ENCODE measurements around the gene TERF2IP. TPM values are rescaled to one million over a fixed set of nuclear protein-coding genes. Genes with fewer than 3 reads are reported as not detected.

The TERF2IP gene
- total RNA-seq, 1 donor from 2014 or later: 42.3 TPM

DNA sequence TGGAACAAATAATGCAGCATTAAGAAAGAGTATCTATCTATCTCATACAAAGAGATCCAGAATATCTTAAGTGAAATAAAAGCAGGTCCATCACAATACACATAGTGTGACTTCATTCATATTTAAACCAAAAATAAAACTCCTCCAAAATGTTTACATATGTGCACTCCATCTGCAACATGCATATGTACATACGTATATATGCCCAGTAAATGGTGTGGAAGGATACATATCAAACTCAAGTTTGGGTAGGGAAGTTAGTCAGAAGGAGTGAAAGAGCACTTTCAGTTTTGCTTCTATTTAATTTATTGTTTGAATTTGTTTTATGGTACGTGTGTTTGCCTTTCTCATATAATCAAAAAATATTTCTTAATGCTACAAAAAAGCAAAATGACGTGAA lies 12.5 kb upstream of the TERF2IP start:
- DNase-seq (ENCODE audit: low read depth in 2 of 2): no peak

DNA sequence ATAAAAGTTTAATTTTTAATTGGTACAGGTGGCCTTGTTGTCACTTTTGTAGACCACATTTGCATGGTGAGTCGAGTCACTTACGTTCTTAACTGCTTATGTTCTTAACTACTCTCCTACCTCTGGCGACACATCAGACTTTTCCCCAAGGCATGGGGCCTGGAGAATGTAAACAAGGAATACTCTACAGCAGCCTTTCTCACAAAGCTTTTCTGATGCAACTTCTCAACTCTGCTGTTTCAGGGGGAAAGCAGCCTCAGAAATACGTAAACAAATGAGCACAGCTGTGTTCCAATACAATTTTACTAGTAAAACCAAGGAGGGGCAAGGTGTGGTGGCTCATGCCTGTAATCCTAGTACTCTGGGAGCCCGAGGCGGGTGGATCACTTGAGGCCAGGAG lies 7.0 kb upstream of the TERF2IP start:
- no peak for DNase-seq (ENCODE audit: low read depth in 2 of 2)

DNA sequence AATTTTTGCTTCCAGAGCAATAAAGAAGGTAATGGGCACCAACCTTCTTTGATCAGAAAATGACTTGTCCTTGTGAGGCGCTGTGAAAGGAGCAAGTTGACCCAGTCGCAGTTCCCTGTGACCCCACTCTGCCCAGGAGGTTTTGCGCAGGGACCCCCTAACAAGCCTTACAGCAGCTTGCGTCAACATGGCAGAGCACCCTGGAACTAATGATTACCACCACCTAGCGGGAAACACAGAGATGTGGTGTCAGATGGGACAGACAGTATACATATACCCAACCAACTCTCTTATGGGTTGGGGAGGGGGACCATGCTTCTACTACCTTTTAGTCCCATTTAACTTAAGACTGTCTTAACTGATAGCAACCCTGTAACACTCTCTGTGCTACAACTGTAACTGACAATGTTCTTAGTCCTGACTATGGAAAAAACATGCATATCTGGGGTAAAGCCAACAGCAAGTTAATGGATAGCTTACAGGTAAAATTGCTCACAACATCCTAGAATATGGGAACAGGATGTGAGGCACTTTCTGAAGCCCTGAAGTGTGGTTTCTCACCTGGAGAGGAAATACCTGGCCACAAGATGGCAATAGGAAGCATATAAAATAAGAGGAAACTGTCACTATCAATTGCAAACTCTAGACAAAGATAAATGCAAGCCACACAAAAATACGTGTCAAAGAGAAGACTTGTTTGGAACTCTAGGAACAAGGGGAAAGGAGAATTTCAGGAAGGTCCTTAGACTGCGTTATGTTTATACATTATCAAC lies 3.1 kb upstream of the TERF2IP start:
- DNase-seq (ENCODE audit: low read depth in 2 of 2): no peak

DNA sequence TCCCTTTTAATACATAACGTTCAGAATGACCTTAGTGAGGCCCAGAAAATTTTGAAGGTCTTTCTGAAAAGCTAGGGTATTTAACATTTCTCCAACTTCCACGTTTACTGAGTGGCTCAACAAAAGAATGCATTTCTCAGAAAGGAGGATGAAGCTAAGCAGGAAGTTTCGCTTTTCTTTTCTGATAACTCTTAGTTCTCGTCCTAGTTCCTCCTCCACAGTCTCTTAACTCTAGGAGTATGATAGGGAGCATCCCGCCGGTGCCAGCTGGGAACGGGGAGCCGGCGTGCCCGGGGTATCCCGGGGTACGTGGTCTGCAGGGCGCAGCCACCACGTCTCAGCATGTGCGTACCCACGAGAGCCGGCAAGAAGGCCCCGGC lies 471 bp upstream of the TERF2IP start:
- no peak for DNase-seq (ENCODE audit: low read depth in 2 of 2)

DNA sequence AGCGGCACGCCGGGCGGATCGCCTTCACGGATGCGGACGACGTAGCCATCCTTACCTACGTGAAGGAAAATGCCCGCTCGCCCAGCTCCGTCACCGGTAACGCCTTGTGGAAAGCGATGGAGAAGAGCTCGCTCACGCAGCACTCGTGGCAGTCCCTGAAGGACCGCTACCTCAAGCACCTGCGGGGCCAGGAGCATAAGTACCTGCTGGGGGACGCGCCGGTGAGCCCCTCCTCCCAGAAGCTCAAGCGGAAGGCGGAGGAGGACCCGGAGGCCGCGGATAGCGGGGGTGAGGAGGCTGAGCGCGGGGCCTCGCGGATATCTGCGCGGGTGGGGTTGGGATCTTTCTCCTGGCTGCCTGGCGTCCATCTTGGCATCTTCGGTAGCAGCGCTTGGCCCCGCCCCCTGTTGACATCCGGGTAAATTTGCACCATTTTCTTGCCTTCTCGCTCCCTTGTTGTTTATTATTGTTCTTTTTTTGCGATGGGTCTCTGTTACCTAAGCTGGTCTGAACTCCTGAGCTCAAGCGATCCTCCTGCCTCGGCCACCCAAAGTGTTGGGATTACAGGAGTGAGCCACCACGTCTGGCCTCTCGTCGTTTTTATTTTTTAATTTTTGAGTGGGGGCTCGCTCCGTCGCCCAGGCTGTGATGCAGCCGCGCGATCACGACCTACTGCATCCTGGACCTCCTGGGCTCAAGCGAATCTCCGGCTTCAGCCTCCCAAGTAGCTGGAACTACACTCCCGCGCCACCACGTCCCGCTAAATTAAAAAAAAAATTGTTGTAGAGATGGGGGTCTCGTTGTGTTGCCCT lies 898 bp downstream of the TERF2IP start:
- DNase-seq (ENCODE audit: low read depth in 2 of 2): peak; percentile 70 to 81

DNA sequence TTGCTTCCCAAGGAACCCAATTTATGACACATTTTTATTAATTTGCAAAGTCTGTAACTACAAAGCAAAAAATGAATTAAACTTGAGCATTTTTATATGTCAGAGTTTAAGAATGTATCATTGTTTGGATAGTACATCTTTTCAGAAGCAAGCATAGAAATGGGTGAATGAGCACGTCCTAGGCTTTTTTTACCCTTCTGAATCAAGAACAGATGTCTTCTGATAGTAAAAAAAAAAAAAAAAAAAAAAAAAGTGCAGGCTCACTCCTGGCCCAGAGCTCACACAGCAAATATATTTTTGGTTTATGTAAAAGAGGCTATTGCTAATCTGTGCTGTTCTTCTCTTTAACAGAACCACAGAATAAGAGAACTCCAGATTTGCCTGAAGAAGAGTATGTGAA lies 6.3 kb downstream of the TERF2IP start:
- DNase-seq (ENCODE audit: low read depth in 2 of 2): no peak

DNA sequence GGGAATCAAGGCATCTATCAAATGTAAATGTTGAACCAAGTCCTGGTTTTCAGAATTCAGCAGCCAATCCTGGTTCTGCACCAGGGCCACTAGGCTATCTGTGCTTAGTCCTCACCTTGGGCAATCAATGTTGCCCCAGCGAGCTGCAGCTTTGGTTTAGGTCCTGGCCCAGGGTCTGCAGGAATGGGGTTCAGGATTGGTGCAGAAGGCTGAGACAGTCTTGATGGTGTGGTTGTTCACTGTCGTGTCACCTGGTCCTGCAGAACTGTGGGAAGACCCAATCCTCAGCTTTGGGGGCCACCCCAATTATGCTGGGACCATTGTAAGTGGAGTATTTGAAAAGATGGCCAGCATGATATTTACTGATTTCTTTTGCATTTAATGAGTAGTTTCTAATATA lies 10.6 kb downstream of the TERF2IP start:
- no peak for DNase-seq (ENCODE audit: low read depth in 2 of 2)

DNA sequence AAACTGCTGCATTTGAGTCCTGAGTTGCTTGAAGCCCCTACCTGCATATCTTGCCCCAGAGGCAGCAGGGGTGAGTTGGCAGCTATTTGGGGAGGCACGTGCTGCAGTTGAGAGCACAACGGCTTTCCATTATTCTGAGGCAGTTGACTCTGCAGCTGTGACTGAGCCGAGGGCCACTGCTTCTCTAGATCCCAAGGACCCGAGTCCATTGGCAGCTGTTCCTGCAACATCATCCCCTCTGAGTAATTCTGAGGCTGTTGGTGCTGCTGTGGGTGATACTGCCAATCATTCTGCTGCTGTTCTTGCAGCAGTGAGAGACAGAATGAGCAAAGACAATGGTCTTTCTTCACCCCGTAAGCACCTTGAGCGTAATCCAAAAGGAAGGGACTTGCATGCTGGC lies 12.7 kb downstream of the TERF2IP start:
- no peak for DNase-seq (ENCODE audit: low read depth in 2 of 2)

DNA sequence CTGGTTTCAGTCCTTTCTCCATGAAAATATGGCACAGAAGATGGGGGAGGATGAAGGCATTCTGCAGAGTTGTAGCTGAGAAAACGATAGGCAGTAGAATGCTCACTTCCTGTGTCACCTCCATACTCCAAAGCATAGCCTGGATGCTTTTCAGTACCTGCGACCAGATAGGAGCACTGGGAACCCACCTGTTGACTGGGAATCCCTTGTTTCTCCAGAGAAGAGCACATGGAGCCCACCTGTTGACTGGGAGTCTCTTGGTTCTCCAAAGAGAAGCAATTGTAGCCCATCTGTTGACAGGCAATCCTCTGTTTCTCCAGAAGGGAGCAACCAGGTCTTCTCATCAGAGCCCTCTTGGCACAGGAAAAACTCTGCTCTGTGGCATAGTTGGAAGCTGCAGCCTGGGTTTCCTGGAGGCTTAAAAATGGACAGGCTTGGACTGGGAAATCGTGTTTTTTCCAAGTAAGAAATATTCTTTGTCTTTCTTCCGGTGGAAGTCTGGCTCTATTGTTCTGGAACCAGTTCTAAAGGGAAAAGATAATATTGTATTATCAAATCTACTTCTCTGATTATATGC lies 13.2 kb downstream of the TERF2IP start:
- peak; percentile 38 to 62 for DNase-seq (ENCODE audit: low read depth in 2 of 2)

DNA sequence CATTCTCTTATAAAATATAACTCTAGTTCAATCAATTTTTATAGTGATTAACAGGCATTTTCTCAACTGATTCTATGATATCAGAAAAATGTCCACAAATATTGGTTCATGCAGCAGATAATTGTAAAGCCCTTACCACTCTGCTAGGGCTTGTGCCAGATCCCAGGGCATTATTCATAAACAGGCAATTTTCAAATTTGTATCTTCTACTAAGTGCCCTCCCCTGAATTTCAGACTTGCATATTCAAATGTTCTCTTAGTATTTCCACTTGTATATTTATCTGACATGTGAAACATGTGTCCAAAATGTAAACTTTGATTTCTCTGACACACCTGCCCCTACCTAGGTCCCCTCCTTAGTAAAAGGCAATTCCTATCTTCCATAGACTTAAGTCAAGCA lies 19.9 kb downstream of the TERF2IP start:
- DNase-seq (ENCODE audit: low read depth in 2 of 2): no peak

DNA sequence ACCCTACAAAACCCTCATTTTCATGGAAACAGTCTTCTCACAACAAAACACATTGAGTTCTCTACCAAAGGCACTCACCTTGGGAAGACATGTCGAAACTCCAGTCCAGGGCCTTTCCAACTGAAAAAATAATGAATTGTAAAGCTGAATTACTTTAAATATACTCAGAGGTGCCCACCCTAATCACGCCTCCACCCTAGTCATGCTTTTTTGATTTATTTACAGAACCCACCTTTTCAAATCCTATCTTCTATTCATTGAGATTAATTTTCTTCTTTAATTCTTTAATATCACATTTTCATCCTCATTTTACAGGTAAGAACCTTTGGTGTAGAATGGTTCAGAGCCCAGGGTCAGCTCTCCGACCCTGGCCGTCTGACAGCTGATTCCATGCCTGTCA lies 29.3 kb downstream of the TERF2IP start, which contains the start of gene CPHXL2:
Gene CPHXL2, minus strand, starts transcription at position 101 of the 400 bp plus-strand sequence. Its CDS starts 10 bp downstream, at position 91.
- DNase-seq (ENCODE audit: low read depth in 2 of 2): no peak

DNA sequence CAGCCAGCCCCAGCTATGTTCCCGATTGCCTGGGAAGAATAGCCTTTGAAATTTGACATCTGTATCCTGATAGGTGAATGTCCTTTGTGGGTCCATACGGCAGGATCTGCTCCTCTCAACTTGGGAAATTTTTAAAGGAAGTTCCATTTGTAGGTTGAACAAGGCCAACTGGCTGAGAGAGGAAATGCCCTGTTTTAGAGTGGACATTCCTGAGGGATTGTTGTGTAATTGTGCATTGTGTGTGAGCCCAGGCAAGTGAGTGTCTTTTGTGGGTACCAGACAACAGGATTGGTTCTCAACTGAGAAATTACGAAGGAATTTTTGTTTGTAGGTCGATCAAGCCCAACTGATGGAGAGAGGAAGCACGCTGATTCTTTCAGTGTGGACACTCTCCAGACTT lies 31.8 kb downstream of the TERF2IP start:
- peak; percentile 29 to 60 for DNase-seq (ENCODE audit: low read depth in 2 of 2)

DNA sequence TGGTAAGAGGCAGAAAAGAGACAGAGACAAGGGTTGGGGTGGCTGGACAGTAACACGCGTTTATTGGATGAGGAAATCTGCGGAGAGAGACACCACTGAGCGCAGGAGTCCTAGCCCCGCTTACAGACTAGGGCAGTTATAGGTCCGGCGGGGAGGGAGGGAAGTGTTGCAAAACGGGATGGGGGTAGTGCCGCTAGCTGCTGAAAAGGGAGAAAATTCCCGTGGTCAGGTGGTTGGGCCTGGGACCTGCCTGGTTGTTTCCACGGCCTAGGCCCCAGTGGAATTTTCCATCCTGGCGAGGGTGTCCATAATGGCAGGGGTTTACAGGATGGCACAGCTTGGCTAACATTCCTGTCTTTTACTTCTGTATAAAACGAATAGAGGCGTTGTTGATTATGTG lies 34.7 kb downstream of the TERF2IP start:
- no peak for DNase-seq (ENCODE audit: low read depth in 2 of 2)

DNA sequence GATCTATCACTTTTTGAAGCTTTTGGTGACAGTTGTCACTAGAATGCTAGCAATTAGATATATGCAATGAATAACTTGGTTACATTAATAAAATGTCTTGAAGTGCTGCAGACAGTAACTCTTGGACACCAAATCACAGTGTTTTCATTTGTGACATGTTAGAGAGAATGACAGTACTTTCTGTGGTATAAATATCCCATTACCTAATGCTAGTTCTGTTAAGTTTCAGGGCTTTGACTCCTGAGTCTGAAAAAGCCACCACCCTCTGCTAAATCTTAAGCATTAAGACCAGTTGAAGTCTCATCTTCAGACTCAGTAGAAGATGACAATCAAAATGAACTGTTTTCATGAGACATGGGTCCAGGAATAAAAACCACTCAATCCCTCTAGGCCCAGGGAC lies 39.8 kb downstream of the TERF2IP start:
- DNase-seq (ENCODE audit: low read depth in 2 of 2): no peak

DNA sequence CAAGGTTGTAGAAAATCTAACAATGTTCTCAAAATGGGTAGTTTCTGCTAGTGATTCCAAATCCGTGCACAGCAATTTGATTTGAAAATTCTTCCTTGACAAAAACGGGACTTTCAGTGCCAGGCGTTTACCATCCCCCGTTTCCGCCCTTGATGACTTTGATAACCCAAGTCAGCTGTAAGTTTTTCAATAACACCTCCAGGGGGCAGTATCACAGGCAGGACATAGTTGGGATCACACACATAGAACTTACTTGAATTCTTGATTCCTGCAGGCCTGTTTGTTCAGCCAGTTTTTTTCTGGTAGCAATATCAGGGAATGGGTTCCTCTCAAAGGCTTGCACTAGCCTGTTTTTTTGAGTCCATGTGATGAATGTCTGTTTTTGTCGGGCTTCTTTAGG lies 48.1 kb downstream of the TERF2IP start:
- DNase-seq (ENCODE audit: low read depth in 2 of 2): no peak

DNA sequence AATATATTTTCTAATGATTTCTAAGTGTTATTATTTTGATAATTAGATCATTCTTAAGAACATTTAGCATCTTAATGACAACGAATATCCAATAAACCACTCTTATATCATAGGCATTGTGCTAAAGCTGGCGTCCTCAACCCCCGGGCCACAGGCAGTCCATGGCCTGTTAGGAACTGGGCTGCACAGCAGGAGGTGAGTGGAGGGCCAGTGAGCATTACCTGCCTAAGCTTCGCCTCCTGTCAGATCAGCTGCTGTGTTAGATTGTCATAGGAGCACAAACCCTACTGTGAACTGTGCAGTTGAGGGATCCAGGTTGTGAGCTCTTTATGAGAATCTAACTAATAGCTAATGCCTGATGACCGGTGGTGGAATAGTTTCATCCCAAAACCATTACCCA lies 50.0 kb downstream of the TERF2IP start:
- no peak for DNase-seq (ENCODE audit: low read depth in 2 of 2)

DNA sequence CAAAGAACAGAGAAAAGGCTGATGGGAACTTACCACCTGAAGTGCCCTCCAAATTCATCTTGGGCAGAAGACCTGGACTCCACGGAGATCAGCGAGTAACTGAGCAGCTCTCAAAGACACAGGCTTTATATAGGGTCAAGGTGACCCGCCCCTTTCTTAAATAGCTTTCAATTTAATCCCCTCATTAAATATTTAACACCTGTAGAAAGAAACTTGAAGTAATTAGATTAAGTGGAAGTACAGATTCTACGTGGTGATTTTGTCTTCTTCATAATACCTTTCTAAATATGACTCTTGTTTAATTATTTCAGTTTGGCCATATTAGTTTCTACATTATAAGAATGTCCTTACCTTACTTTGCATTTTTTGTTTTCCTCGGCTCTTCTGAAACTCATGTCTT lies 53.8 kb downstream of the TERF2IP start, which contains the start of gene DUXB:
Gene DUXB, minus strand, starts transcription at position 101 of the 400 bp plus-strand sequence. Its CDS starts 43 bp downstream, at position 58.
- no peak for DNase-seq (ENCODE audit: low read depth in 2 of 2)

DNA sequence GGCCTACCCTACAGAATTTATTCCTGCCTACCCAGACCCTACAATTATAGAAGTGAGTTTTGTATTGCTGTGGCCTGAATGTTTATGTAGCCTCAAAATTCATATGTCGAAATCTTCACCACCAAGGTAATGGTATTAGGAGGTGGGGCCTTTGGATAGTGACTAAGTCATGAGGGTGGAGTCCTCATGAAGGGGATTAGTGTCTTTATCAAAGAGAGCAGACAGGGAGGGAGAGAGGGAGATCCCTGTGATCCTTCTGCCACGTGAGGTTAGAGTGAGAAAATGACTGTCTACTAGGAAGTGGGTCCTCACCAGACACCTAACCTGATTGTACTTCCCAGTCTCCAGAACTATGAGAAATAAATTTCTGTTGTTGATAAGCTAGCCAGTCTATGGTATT lies 54.7 kb downstream of the TERF2IP start:
- no peak for DNase-seq (ENCODE audit: low read depth in 2 of 2)

DNA sequence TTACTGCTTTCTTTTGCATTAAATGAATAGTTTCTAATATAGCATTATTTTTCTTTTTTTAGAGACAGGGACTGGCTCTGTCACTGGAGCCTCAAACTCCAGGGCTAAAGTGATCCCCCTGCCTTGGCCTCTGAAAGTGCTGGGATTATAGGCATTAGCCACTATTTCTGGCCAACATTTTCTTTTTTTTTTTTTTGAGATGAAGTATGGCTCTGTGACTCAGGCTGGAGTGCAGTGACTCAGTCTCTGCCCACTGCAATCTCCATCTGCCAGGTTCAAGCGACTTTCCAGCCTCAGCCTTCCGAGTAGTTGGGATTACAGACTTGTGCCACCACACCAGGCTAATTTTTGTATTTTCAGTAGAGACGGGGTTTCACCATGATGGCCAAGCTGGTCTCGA lies 55.7 kb downstream of the TERF2IP start:
- DNase-seq (ENCODE audit: low read depth in 2 of 2): peak in 1 of 2 donors; percentile 6
